Lower leg skin (tissue), 4 donors: ENCODE results near the gene NEDD8. TPM values are rescaled to one million over a fixed set of nuclear protein-coding genes. Genes with fewer than 3 reads are reported as not detected.

ENCODE experiments used
- DNase-seq, 2 donors: peaks; one replicate each; pipeline ENCODE4 v3.0.0-alpha.2; 2019; ENCODE audit warnings: low spot score in 2 of 2
- H3K4me3 ChIP-seq: fragments of 200-600 bp; sonication (generic); 2 replicates; pipeline ENCODE4 v1.5.1; 2017; ENCODE audit warnings: mild to moderate bottlenecking, low read depth; ENCODE audit not compliant: poor library complexity, severe bottlenecking
- CTCF ChIP-seq, 3 donors: fragments of 450-650 bp; IDR thresholded peaks; one replicate each; pipeline ENCODE4 v1.5.1; 2016; ENCODE audit warnings: antibody characterized with exemption in 3 of 3, mild to moderate bottlenecking in 3 of 3, moderate library complexity in 2 of 3
- POLR2A ChIP-seq, 2 donors: fragments of 450-650 bp; IDR thresholded peaks; one replicate each; pipeline ENCODE4 v1.6.1; 2016 to 2017; ENCODE audit warnings: antibody characterized with exemption in 2 of 2, mild to moderate bottlenecking in 1 of 2, moderate library complexity in 1 of 2
- WGBS, 2 donors: methylation state at CpG; one replicate each; pipeline ENCODE4 v1.1.5; 2018; 5-methylcytosine and 5-hydroxymethylcytosine counted together
- intact Hi-C: fragments of 100-400 bp; cut with DNase I; formaldehyde crosslinking; loops from one replicate; pipeline ENCODE4 v1.15.0; 2023; ENCODE audit warnings: low total_unique reads
- total RNA-seq, 4 donors: library from RNA; depleted of rRNA; stranded (reverse); fragments of >200 nt; gene quantifications; one replicate each; pipeline ENCODE4 v1.1.0, GENCODE V29; 2016

The NEDD8 gene
- total RNA-seq, 4 donors from 2014 or later = 68.0 to 153 (median 107) TPM

- WGBS, 2 donors = 13 to 23% methylated on average over 3 of the region's 3 CpGs
- H3K4me3 ChIP-seq = no peak overlapping the region
- DNase-seq = no peak
- TF ChIP-seq CTCF (IDR thresholded peaks at IDR 0.05) (no peak), POLR2A (IDR thresholded peaks at IDR 0.05) (no peak)
- intact Hi-C loops = no loop called here
Measured at GRCh38 chr14:24271834-24272263, 39.7 kb upstream of the NEDD8 start.

- H3K4me3 ChIP-seq = peak within 1 kb of the TSS; percentile 87
- WGBS, 2 donors = 0 to 1% methylated on average over 23 to 33 of the region's 61 CpGs
- peak; percentile 67 to 96 for DNase-seq
- no peak for TF ChIP-seq POLR2A (IDR thresholded peaks at IDR 0.05)
- peak in 1 of 3 donors; percentile 58 for TF ChIP-seq CTCF (IDR thresholded peaks at IDR 0.05)
- intact Hi-C loops = no loop called here
Measured at GRCh38 chr14:24271134-24271833, 39.1 kb upstream of the NEDD8 start, which contains the start of gene RABGGTA. Gene RABGGTA (minus strand): TSS chr14:24271597. CDS start chr14:24271115, 482 bp downstream.

GRCh38 chr14:24270537-24271133, 38.5 kb upstream of the NEDD8 start:
- intact Hi-C loops = no loop called here
- peak overlapping the region; percentile 87 for H3K4me3 ChIP-seq
- DNase-seq = no peak
- 9 to 11% methylated on average over 13 of the region's 13 CpGs for WGBS, 2 donors
- no peak for TF ChIP-seq POLR2A (IDR thresholded peaks at IDR 0.05)
- TF ChIP-seq CTCF (IDR thresholded peaks at IDR 0.05) = no peak

GRCh38 chr14:24269910-24270536, 37.9 kb upstream of the NEDD8 start:
- DNase-seq = no peak
- intact Hi-C loops = no loop called here
- TF ChIP-seq CTCF (IDR thresholded peaks at IDR 0.05) = no peak
- no peak for TF ChIP-seq POLR2A (IDR thresholded peaks at IDR 0.05)
- H3K4me3 ChIP-seq = no peak overlapping the region
- 94% methylated on average over 14 of the region's 14 CpGs for WGBS, 2 donors

- intact Hi-C loops = no loop called here
Measured at GRCh38 chr14:24269368-24269767, 37.2 kb upstream of the NEDD8 start.

More at GRCh38 chr14:24269368-24269767, 37.2 kb upstream of the NEDD8 start:
- WGBS, 2 donors = 88 to 91% methylated on average over 8 of the region's 8 CpGs
- no peak overlapping the region for H3K4me3 ChIP-seq
- TF ChIP-seq POLR2A (IDR thresholded peaks at IDR 0.05) = no peak
- no peak for TF ChIP-seq CTCF (IDR thresholded peaks at IDR 0.05)
- no peak for DNase-seq
